ENCODE results near the gene PKM.

PKM gene

DNA sequence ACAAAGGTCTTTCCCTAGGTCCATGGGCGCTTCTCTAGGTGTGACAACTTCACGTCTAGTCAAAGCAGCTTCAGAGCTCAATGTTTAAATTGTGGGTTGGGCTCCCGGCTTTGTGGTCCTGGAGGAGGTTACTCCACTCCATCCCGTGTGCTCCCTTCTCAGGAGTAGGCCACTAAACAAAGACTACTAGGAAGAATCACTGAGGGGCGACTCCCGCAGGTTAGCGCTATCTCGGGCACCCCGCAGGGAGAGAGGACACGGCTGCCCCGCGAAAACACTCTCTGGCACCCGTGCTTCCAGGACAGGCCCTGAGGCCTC lies 40.9 kb upstream of the PKM start:
- TF ChIP-seq, protein P1, sequence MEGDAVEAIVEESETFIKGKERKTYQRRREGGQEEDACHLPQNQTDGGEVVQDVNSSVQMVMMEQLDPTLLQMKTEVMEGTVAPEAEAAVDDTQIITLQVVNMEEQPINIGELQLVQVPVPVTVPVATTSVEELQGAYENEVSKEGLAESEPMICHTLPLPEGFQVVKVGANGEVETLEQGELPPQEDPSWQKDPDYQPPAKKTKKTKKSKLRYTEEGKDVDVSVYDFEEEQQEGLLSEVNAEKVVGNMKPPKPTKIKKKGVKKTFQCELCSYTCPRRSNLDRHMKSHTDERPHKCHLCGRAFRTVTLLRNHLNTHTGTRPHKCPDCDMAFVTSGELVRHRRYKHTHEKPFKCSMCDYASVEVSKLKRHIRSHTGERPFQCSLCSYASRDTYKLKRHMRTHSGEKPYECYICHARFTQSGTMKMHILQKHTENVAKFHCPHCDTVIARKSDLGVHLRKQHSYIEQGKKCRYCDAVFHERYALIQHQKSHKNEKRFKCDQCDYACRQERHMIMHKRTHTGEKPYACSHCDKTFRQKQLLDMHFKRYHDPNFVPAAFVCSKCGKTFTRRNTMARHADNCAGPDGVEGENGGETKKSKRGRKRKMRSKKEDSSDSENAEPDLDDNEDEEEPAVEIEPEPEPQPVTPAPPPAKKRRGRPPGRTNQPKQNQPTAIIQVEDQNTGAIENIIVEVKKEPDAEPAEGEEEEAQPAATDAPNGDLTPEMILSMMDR (IDR thresholded peaks at IDR 0.05) = no peak
- no peak for TF ChIP-seq ZFX (IDR thresholded peaks at IDR 0.05; ENCODE audit: borderline replicate concordance)
- H3K27ac ChIP-seq = no peak overlapping the region

DNA sequence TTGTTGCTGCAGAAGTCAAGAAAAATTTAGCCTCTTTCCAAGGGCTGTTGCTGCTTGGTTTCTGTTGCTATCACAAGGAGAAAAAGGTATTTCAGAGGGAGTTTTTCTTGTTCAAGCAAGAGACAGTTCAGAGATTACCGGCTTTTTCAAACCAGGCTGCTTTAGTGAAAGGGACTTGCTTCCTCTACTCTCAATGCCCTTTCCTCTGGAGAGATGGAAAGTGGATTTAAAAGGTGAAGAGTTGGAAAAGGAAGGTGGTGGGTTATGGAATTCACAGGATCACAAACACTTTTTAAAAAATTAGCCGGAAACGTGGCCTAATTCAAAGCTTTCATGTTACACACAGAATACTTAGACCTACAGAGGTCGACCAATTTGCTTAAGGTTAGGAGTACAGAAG lies 40.2 kb upstream of the PKM start:
- H3K27ac ChIP-seq = no peak overlapping the region
- no peak for TF ChIP-seq ZFX (IDR thresholded peaks at IDR 0.05; ENCODE audit: borderline replicate concordance)
- TF ChIP-seq, protein P1 (IDR thresholded peaks at IDR 0.05) = no peak

DNA sequence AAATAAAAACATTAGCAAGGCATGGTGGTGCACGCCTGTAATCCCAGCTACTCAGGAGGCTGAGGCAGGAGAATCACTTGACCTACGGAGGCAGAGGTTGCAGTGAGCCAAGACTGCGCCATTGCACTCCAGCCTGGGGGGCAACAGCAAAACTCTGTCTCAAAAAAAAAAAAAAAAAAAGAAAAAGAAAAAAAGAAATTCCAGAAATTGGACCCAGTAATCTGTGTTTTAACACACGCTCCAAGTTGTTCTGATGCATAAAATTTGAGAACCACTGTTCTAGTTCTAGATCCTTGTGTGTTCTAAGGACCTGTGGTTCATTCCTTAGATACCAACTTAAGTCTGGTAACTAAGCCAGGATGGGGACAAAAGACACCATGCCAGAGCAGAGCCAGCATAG lies 38.7 kb upstream of the PKM start:
- TF ChIP-seq, protein P1 (IDR thresholded peaks at IDR 0.05) = no peak
- TF ChIP-seq ZFX (IDR thresholded peaks at IDR 0.05; ENCODE audit: borderline replicate concordance) = no peak
- no peak overlapping the region for H3K27ac ChIP-seq

DNA sequence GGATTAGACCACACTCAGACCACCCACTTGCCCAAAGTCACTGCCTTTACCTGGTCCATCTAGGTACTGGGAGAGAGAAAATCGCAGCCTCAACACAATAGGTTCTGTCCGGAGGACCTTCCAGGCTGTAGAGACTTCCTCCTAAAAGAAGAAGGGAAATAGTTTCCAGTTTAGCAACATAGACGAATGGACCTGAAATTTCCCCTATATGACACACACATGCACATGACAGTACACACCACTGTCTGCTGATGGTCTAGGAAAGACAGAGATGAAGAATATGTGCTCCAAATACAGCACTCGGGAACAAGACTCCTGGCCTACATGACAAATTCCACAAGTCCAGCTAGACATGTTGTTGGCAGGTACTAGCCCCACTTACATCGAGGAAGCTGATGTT lies 34.0 kb upstream of the PKM start:
- no peak overlapping the region for H3K27ac ChIP-seq

DNA sequence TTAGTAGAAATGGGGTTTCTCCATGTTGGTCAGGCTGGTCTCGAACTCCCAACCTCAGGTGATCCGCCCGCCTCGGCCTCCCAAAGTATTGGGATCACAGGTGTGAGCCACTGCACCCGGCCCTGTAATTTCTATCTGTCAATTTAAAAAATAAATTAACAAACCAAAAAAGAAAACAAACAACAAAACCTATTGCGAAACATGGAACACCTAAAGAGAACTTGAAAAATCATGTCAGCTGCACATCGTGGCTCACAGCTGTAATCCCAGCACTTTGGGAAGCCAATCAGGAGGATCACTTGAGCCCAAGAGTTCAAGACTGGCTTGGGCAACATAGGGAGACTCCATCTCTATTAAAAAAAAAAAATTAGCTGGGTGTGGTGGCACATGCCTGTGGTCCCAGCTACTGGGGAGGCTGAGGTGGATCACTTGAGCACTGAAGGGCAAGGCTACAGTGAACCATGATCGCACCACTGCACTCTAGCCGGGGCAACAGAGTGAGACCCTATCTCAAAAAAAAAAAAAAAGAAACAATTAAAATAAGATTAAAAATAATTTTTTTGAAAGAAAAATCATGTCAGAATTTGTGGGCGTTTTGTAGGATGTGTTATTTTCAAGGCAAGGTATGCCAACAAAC lies 21.8 kb upstream of the PKM start:
- TF ChIP-seq ZFX (IDR thresholded peaks at IDR 0.05; ENCODE audit: borderline replicate concordance) = no peak
- TF ChIP-seq, protein P1 (IDR thresholded peaks at IDR 0.05) = no peak
- no peak overlapping the region for H3K27ac ChIP-seq

More for the DNA sequence above, 34.0 kb upstream of the PKM start:
- TF ChIP-seq, protein P1 (IDR thresholded peaks at IDR 0.05) = no peak
- TF ChIP-seq ZFX (IDR thresholded peaks at IDR 0.05; ENCODE audit: borderline replicate concordance) = no peak

DNA sequence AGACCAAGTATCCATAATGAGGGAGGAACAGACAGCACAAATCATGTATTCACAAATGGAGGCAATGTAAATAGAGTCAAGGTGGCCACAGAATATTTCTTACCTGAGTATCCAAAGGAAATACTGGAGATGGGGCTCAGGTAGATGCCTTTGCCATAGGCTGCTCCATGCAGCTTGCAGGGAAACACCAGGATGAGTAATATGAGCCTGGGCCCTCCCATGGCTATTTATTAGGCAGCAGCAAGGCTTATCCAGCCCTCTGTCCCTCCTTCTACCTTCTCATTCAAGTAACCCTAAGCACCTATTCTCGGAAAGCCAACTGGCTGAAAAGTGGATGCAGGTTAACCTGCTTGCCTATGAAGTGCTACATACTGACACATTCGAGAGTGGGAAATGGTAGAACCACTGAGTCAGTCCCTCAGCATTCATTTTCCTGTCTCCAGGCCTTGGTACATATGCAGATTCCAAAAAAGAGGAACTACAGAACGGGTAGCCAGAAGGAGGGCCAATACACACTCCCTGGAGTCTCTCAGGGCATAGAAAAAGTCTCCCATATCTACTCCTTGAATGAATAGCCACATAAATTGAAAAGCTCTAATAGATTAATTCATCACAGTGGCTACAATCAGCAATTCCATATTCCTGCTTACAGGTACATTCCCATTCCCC lies 18.3 kb upstream of the PKM start:
- TF ChIP-seq ZFX (IDR thresholded peaks at IDR 0.05; ENCODE audit: borderline replicate concordance) = no peak
- TF ChIP-seq, protein P1 (IDR thresholded peaks at IDR 0.05) = no peak
- H3K27ac ChIP-seq = no peak overlapping the region

DNA sequence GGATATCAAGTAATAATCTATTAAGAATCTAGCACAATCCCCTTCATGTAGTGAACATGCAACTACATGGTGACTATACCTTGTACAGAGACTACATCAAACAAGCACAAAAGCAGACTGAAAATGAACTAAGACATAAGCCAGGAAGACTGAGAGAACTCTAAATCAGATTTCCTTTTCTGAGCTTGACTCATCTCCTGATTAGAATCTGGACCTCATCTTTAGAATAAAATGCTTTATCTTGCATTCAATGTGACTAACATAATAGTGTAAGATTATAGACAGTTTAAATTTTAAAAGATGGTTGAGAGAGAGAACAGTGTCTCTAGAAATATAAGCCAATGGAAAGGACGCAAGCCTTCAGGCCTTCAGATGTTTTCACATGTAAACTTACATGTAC lies 17.5 kb upstream of the PKM start:
- TF ChIP-seq, protein P1 (IDR thresholded peaks at IDR 0.05) = no peak
- TF ChIP-seq ZFX (IDR thresholded peaks at IDR 0.05; ENCODE audit: borderline replicate concordance) = no peak

More for the DNA sequence above, 17.5 kb upstream of the PKM start:
- no peak overlapping the region for H3K27ac ChIP-seq

All from 22Rv1 (cell line).